ENCODE measurements around the gene CHCHD3.

- TF ChIP-seq EP300 (IDR thresholded peaks at IDR 0.05) = no peak
- TF ChIP-seq, protein P1, sequence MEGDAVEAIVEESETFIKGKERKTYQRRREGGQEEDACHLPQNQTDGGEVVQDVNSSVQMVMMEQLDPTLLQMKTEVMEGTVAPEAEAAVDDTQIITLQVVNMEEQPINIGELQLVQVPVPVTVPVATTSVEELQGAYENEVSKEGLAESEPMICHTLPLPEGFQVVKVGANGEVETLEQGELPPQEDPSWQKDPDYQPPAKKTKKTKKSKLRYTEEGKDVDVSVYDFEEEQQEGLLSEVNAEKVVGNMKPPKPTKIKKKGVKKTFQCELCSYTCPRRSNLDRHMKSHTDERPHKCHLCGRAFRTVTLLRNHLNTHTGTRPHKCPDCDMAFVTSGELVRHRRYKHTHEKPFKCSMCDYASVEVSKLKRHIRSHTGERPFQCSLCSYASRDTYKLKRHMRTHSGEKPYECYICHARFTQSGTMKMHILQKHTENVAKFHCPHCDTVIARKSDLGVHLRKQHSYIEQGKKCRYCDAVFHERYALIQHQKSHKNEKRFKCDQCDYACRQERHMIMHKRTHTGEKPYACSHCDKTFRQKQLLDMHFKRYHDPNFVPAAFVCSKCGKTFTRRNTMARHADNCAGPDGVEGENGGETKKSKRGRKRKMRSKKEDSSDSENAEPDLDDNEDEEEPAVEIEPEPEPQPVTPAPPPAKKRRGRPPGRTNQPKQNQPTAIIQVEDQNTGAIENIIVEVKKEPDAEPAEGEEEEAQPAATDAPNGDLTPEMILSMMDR (IDR thresholded peaks at IDR 0.05) = no peak
- no peak for TF ChIP-seq POLR2A (IDR thresholded peaks at IDR 0.05)
- no peak for TF ChIP-seq POLR2AphosphoS5 (IDR thresholded peaks at IDR 0.05)
These were observed 37.2 kb upstream of the CHCHD3 start for GRCh38 chr7:133119067-133119466.
